HG03095 (cell line): Measurements from ENCODE around the gene HUS1B.
A peak's percentile ranks its signal among the peaks of the same experiment; 100 is the strongest.
"Not testable (repeated sequence)": the region's sequence is repeated elsewhere in the genome, so short reads cannot be mapped to it uniquely, and the experiment has no call there.

Experiments used
- ATAC-seq: cut with Tn5 transposase; IDR thresholded peaks from one replicate; pipeline ENCODE4 v1.9.1; 2021; ENCODE audit warnings: moderate library complexity; ENCODE audit not compliant: unreplicated experiment

HUS1B gene

GRCh38 chr6:679282-679681 lies 22.4 kb upstream of the HUS1B start:
- ATAC-seq = no peak

DNA sequence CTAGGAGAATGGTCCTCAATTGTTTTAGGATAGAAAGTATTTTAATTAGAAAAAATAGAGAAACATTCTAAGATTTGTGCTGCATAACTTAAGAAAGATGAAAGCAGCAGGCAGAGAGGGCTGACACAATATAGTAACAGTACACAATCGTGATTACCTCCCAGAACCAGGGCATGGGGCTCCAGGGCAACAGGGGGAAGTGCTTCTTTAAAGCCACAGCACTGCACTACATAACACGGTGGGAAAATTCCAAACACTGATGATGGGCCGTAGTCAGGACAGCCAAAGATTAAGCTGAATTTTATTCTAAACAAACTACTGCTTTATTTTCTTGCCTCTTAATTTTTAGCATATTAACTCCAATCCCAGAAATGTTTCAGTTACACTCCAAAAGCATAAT lies 21.6 kb upstream of the HUS1B start:
- ATAC-seq = no peak

DNA sequence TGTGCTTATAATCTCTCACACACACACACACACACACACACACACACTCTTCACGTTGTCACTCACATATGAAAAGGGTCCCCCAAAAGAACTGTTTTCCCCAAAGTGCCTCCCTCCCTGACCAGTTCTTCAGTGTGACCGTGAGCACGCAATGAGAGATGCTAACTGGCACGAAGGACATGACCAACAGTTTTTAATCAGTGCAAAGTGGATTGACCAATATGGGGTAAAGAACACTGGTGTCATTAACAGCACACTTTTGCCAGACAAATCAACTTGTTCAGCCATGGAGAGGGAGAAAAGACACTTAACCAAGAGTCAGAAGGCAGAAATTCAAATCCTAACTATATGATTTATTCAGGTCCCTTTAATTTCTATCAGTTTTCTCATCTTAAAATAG lies 21.0 kb upstream of the HUS1B start:
- no peak for ATAC-seq

- no peak for ATAC-seq
These were observed 18.1 kb upstream of the HUS1B start for GRCh38 chr6:674956-675355.

- ATAC-seq = no peak
These were observed 17.5 kb upstream of the HUS1B start for GRCh38 chr6:674406-674805.

GRCh38 chr6:667253-667927 lies 10.5 kb upstream of the HUS1B start:
- ATAC-seq = no peak

DNA sequence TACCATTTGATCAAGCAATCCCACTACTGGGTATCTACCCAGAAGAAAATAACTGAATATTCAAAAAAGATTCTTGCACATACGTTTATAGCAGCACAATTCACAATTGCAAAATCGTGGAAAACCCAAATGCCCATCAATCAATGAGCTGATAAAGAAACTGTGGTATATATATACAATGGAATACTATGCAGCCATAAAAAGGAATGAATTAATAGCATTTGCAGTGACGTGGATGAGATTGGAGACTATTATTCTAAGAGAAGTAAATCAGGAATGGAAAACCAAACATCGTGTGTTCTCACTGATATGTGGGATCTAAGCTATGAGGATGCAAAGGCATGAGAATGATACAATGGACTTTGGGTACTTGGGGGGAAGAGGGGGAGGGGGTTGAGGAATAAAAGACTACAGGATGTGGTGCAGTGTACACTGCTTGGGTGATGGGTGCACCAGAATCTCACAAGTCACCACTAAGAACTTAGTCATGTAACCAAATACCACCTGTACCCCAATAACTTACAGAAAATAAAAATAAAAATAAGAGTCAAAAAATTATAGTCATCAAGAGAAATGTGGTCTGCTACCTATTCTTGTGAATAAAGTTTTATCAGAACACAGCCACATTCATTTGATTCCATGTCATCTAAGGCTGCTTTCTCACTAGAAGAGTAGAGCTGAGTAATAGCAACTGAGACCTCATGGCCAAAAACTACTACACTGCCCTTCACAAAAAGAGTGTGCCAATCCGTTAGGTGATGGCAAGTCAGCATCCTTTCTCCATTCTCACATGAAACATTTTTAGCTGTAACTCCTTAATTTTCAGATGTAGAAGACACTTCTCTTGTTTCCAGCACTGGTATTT lies 8.7 kb upstream of the HUS1B start:
- no peak for ATAC-seq

GRCh38 chr6:663788-664187 lies 6.9 kb upstream of the HUS1B start:
- ATAC-seq = not testable (repeated sequence)

- no peak for ATAC-seq
These were observed 3.0 kb upstream of the HUS1B start for GRCh38 chr6:659716-660581.

DNA sequence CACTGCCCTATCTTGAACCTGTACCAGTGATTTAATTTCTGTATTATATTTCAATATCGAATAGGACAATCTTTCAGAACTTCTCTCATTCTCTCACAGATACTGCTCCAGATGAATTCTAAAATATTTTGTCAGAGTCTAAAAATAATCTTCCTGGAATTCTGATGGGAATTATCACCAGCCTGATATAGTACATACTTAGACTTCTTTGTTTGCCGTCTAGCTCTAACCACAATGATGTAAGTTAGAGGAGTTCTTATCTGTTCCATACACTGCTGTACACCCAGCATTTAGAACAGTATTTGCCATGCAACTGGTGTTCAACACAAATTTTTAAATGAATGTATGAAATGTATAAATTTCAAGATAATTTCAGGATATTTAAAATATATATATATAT lies 1.3 kb upstream of the HUS1B start:
- ATAC-seq = no peak

- ATAC-seq = no peak
These were observed 843 bp upstream of the HUS1B start for GRCh38 chr6:657743-658142.

- ATAC-seq = no peak
These were observed 2.8 kb downstream of the HUS1B start for GRCh38 chr6:654136-654535.

DNA sequence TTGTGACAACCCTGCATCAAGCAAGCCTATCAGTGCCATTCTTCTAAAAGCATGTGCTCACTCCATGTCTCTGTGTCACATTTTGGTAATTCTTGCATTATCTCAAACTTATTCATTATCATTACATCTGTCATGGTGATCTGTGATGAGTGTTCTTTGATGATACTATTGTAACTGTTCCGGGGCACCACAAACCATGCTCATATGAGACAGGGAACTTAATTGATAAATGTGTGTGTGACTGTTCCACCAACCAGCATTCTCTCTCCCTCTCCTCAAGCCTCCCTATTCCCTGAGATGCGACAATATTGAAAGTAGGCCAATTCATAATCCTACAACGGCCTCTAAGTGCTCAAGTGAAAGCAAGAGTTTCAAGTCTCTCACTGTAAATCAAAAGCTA lies 4.0 kb downstream of the HUS1B start:
- ATAC-seq = no peak

- ATAC-seq = no peak
These were observed 6.8 kb downstream of the HUS1B start for GRCh38 chr6:650098-650497.

- no peak for ATAC-seq
These were observed 14.1 kb downstream of the HUS1B start for GRCh38 chr6:642805-643204.

DNA sequence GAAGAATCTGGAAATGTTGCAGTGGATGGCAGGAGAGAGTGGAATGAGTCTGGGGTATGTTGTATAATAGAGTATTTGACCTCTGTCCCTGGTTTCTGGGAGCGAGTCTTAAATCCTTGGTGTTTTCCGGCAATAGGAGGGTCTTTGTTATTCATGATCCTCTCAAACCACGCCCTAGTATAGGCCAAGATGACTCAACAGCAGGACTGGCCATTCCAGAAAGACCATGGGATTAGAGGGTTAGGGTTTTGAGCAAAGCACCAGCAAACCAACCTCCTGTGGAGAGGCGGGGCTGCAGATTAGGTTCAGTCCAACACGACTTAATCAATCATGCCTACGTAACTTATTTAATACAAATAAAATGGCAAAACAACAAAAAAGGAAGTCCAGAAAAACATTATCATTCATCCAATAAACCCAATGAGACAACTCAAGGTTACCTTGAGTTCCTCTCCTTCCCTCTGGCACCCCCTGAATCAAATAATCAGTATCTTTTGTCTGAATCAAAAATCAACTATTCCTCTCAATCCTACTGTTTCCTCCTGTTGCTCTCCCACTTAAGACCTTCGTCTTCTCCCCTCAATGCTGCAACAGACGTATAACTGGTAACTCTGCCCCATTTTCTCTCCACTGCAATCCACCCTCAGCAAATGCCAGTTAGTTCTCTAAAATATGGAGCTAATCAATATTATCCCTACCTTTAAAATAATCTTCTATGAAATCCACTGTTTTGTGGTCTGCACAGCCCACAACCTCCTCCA lies 15.5 kb downstream of the HUS1B start:
- no peak for ATAC-seq

GRCh38 chr6:636488-636887 lies 20.4 kb downstream of the HUS1B start:
- peak; percentile 90 for ATAC-seq

DNA sequence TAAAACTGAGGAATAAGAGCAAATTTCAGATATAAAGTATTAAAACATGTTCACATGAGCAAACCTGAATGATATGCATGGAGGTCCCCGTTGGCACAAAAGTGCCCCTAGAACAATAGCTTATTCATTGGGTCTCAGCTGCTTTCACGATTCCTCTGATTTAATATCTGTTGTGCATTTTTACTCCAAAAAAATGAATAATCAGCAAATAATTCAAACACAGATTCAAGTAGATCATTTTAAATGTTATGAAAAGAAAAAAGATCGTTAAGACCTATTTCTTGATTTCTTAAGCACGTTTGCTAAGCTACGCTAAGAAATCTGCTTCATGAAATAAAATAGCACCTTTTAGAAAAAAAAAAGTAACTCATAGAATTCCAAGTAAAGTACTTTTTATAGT lies 21.7 kb downstream of the HUS1B start:
- no peak for ATAC-seq

DNA sequence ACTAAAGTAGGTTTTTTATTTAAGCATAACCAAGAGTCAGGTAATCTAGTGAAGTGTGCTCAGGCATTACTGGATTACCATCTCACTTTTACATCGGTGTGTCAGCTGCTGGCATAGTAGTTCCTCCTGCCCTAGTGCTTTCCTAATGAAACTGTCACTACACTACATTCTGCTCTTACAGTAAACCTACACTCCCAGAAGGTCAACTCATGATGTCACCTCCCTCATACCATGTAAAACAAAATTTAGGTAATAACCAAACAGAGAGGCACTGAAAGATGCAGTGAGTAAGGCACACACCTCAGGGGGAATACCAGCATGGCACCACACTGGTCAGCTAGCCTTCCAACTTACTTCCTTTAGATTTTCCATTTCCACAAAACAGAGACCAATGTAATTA lies 23.3 kb downstream of the HUS1B start:
- no peak for ATAC-seq

GRCh38 chr6:628766-629165 lies 28.1 kb downstream of the HUS1B start:
- ATAC-seq = no peak

GRCh38 chr6:626236-626635 lies 30.7 kb downstream of the HUS1B start:
- ATAC-seq = no peak
